NCI-H2196 (cell line): Measurements from ENCODE around the gene SMIM11.
"Not testable (repeated sequence)": the region's sequence is repeated elsewhere in the genome, so short reads cannot be mapped to it uniquely, and the experiment has no call there.

Experiments
- DNase-seq: peaks from one replicate; lab custom pipeline; 2025; ENCODE audit not compliant: unreplicated experiment; lab: John Stamatoyannopoulos, UW

SMIM11 gene

DNA sequence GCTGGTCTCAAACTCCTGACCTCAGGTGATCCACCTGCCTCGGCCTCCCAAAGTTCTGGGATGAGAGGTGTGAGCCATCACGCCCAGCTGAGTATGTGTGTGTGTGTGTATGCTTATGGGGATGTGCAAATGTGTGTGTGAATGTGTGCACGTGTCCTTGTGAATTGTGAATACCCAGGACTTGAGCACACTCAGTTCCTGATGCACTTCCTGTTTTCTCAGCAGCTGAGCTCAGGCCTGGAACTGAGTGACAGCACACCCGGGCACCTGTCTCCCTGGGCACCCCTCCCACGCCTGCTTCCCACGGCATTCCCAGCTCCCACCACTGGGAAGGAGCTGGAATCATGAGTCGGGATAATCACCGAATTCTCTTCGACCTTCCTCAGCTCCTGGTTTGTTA, 32.0 kb downstream of the SMIM11 start:
- not testable (repeated sequence) for DNase-seq

DNA sequence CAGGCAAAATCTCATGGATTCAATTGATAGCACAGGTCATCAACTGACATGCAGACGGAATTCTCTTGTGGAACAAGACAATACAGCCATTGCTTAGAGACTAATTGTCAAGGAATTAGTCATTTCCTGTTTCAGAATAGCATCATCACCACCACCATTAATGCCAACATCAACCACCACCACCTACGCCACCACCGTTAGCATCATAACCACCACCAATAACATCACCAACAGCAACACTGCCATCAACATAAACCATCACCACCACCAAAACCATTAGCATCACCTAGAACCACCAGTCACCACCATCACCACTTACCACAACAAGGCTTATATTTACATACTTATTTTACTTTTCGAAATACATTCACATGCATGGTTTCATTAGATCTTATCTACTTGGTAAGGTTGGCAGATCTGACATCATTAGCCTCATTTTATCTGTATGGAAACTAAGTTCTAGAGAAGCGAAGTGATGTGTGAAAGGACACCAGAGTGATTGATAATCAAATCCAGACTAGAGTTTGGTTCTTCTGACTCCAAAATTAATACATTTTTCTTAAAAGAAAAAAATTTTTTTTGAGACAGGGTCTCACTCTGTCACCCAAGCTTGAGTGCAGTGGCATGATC, 42.3 kb downstream of the SMIM11 start:
- DNase-seq: not testable (repeated sequence)

DNA sequence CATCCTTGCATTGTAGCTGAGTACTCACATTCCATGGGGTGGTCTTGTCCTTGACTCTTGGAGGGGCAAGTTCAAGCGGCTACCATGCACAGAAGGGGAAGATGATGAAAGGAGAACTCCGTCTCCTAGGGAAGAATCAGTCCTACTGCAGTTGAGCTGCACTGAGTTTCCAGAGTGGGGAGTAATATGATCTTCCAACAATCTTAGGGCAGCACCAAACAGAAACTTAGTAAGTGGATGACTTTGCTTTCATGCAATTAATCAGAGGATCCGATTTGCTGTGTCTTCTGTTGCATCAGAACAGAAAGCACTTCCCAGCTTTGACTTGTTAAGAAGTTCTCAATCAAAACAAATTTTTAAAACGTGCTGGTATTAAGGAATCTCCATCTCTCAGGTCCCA, 48.5 kb downstream of the SMIM11 start, which contains the start of gene SMIM34:
Gene SMIM34 (minus strand): TSS at position 147 of the 400 bp plus-strand sequence. CDS start 112 bp downstream, at position 35.
- not testable (repeated sequence) for DNase-seq

DNA sequence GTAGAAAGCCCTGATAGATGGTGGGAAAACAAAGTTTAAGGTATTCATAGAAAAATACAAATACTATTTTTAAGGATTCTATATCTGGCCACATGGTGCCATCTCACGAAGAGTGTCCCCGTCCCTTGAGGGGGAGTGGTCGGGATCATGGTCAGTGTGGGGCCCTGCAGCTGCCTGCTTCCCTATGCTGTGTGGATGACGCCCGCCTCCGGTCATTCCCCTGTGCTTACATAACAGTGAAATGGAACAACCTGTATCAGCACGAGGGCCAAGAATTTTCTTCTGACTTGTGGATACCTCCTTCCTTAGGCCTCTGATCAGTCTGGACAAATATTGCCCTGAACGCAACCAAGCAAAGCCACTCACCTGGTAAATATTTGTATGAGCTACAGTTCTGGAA, 52.0 kb downstream of the SMIM11 start:
- DNase-seq: not testable (repeated sequence)

DNA sequence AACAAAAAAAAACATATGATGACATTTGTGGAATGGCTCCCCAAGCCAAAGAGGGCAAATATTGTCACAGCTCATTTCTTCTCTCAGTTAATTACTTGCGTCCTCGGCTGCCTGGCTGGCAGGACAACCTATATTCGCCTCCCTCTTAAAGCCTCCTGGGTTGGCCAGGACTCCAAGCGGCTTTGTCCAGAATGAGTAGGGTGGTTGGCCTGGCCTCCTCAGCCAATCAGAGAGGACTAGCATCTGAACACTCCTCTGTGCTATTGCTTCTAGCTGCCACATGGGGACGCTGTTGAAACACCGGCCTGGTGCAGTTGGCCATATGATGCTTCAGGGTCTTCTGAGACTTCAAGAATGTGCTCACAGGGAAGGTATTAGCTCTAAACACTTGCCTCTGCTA, 53.1 kb downstream of the SMIM11 start:
- not testable (repeated sequence) for DNase-seq

DNA sequence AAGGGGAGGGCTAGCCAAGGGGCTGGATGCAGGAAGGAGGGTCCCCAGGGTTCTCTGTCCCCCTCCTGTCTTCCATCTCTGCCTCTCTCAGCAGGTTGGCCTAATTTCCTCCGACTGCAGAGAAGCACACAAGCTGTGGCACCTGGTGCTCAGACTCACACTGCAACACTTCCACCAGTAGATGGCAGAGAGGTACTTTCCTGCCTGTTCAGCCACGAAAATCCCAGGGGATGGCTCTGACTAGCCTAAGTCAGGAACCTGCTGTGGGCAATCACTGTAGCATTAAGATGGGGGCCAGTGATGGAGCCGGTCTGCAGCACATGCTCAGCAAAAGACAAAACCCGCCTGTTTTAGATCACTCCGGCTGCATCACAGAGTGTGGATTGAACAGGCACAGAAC, 54.4 kb downstream of the SMIM11 start:
- DNase-seq: not testable (repeated sequence)
